Esophagus squamous epithelium (tissue), 4 donors: ENCODE results near the gene AQP5.

Source experiments
- CTCF ChIP-seq, 6 experiments: fragments of 450-650 bp in 4 of 6; fragments of 200-600 bp in 2 of 6; sonication (generic) in 2 of 6; IDR thresholded peaks; one replicate each; pipeline ENCODE4 v1.5.1; 2016 to 2019; ENCODE audit warnings: antibody characterized with exemption in 6 of 6, mild to moderate bottlenecking in 4 of 6, moderate library complexity in 4 of 6
- POLR2A ChIP-seq, 4 donors: fragments of 450-650 bp; IDR thresholded peaks; one replicate each; pipeline ENCODE4 v1.6.1; 2017; ENCODE audit warnings: antibody characterized with exemption in 4 of 4, mild to moderate bottlenecking in 4 of 4, moderate library complexity in 3 of 4

- TF ChIP-seq POLR2A (IDR thresholded peaks at IDR 0.05): no peak
- no peak for TF ChIP-seq CTCF (IDR thresholded peaks at IDR 0.05)
These were observed 9.0 kb downstream of the AQP5 start for GRCh38 chr12:49970658-49971057.
